Measurements from ENCODE around the gene CEP164. TPM values are rescaled to one million over a fixed set of nuclear protein-coding genes. Genes with fewer than 3 reads are reported as not detected.
A peak's percentile ranks its signal among the peaks of the same experiment; 100 is the strongest.

The CEP164 gene
- total and polyA plus RNA-seq, 7 donors, result 2.0 to 12.4 (median 5.7) TPM

- no peak overlapping the region for H3K4me3 ChIP-seq
- no peaks in the 10 kb centered on the region for H3K36me3 ChIP-seq (ENCODE audit: insufficient read depth in 1 of 2, low read depth in 1 of 2)
- peaks cover 0 to 42% (median 1%) of the 10 kb centered on the region in 3 donors for H3K27me3 ChIP-seq (ENCODE audit: insufficient read depth in 3 of 3, low read length in 2 of 3)
- ATAC-seq (peak; percentile 49 to 65 (median 62)), DNase-seq (peak in 1 of 2 donors; percentile 64)
- intact Hi-C loops (cut with DNase I), result no loop called here
- no peaks in the 10 kb centered on the region for H3K9me3 ChIP-seq
- WGBS, 3 donors, result 37 to 45% (median 38%) methylated on average over 38 of the region's 38 CpGs
- no peak overlapping the region for H3K27ac ChIP-seq
- H3K4me1 ChIP-seq, result no peaks in the 10 kb centered on the region
- TF ChIP-seq, protein P1, sequence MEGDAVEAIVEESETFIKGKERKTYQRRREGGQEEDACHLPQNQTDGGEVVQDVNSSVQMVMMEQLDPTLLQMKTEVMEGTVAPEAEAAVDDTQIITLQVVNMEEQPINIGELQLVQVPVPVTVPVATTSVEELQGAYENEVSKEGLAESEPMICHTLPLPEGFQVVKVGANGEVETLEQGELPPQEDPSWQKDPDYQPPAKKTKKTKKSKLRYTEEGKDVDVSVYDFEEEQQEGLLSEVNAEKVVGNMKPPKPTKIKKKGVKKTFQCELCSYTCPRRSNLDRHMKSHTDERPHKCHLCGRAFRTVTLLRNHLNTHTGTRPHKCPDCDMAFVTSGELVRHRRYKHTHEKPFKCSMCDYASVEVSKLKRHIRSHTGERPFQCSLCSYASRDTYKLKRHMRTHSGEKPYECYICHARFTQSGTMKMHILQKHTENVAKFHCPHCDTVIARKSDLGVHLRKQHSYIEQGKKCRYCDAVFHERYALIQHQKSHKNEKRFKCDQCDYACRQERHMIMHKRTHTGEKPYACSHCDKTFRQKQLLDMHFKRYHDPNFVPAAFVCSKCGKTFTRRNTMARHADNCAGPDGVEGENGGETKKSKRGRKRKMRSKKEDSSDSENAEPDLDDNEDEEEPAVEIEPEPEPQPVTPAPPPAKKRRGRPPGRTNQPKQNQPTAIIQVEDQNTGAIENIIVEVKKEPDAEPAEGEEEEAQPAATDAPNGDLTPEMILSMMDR (IDR thresholded peaks at IDR 0.05), result peak; percentile 25
Observed at GRCh38 chr11:117443266-117444186, 115.9 kb downstream of the CEP164 start.

DNA sequence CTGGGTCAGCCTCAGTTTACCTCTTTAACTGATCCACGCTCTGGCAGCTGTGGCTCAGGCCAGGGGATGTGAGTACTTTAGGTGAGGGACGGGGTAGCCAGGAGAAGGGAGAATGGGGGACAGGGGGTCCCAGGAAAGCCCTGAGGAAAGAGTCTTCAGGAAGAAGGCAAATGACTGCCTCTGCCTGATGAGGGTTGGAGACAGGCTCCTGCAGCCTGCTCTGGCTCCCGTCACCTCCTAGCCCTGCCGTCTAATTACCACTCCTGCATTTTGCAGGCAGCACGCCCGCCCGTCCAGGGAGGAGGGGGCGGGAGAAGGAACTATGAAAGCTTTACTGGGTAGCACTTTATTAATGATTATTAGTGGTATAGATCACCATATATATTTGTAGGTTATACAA is 116.6 kb downstream of the CEP164 start:
- H3K9me3 ChIP-seq, result no peaks in the 10 kb centered on the region
- H3K36me3 ChIP-seq (ENCODE audit: insufficient read depth in 1 of 2, low read depth in 1 of 2), result no peaks in the 10 kb centered on the region
- intact Hi-C loops (cut with DNase I), result no loop called here
- ATAC-seq (no peak), DNase-seq (no peak)
- WGBS, 3 donors, result 60 to 62% (median 62%) methylated on average over 8 of the region's 8 CpGs
- peaks cover 0 to 42% (median 1%) of the 10 kb centered on the region in 3 donors for H3K27me3 ChIP-seq (ENCODE audit: insufficient read depth in 3 of 3, low read length in 2 of 3)
- H3K4me1 ChIP-seq, result no peaks in the 10 kb centered on the region
- H3K27ac ChIP-seq, result no peak overlapping the region
- TF ChIP-seq, protein P1 (IDR thresholded peaks at IDR 0.05), result no peak
- no peak overlapping the region for H3K4me3 ChIP-seq

DNA sequence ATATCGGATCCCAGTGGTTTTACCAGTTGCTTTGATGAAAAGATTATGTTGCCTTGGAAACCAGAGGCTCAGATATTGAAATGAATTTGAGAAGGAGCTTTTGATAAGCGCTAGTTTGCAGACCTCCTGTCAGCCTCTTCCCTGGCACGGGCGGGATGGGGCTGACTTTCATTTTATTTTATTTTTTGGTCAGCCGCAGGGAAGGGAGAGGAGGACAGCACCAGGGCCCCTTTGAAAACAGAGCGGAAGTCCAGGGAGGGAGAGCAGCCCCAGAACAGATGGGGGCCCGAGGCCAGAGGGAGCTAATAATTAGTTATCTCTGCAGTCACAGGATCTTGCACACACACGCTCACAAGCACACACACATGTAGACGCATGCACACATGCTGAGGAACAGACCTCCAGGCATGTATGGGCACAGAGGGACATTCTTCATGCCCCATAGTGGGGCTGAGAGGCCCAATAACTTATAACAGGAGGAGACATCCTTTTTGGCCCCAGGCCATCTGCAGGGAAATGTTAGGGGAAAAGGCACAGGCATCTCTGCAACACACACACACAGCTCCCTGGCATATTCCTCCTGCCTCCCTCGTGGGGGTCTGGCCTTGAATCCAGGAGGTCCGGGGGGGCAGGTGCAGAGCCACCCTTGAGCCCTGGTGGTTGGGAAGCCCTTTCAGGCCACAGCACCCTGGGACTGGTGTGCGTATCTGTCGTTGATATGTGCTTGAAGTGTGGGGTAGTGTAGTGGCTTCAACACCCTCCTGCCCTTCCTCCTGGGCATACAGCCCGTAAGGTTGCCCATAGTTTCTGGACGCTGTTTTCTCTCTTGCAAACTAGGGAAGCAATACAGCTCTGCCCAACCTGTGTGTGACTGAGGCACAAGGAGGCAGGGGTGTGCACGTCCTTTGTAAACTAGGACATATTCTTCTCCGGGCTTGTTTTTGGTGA is 117.3 kb downstream of the CEP164 start:
- Histone ChIP-seq H3K27me3 (ENCODE audit: insufficient read depth in 3 of 3, low read length in 2 of 3) (peaks cover 0 to 37% (median 1%) of the 10 kb centered on the region in 3 donors), H3K4me3 (no peak overlapping the region), H3K36me3 (ENCODE audit: insufficient read depth in 1 of 2, low read depth in 1 of 2) (no peaks in the 10 kb centered on the region), H3K27ac (no peak overlapping the region), H3K4me1 (no peaks in the 10 kb centered on the region), H3K9me3 (no peaks in the 10 kb centered on the region)
- WGBS, 3 donors, result 61 to 66% (median 65%) methylated on average over 17 of the region's 17 CpGs
- TF ChIP-seq, protein P1 (IDR thresholded peaks at IDR 0.05), result no peak
- intact Hi-C loops (cut with DNase I), result no loop called here
- no peak for ATAC-seq
- no peak for DNase-seq

GRCh38 chr11:117449111-117449693 is 121.5 kb downstream of the CEP164 start:
- Histone ChIP-seq H3K27ac (no peak overlapping the region), H3K4me3 (no peak overlapping the region), H3K4me1 (no peaks in the 10 kb centered on the region), H3K9me3 (no peaks in the 10 kb centered on the region), H3K27me3 (ENCODE audit: insufficient read depth in 3 of 3, low read length in 2 of 3) (peaks cover 0 to 21% (median 0%) of the 10 kb centered on the region in 3 donors), H3K36me3 (ENCODE audit: insufficient read depth in 1 of 2, low read depth in 1 of 2) (no peaks in the 10 kb centered on the region)
- DNase-seq (no peak), ATAC-seq (no peak)
- 79 to 87% (median 86%) methylated on average over 9 of the region's 9 CpGs for WGBS, 3 donors
- intact Hi-C loops (cut with DNase I), result no loop called here
- TF ChIP-seq, protein P1 (IDR thresholded peaks at IDR 0.05), result no peak
